Endothelial cell of umbilical vein (primary cell): Measurements from ENCODE around the gene CEP128.

Experiments
- EZH2 ChIP-seq: IDR thresholded peaks from 2 replicates; pipeline ENCODE4 v1.6.1; 2012; ENCODE audit warnings: borderline replicate concordance, low read depth, mild to moderate bottlenecking, moderate library complexity, low read length, inconsistent platforms; ENCODE audit not compliant: severe bottlenecking
- JUN ChIP-seq: IDR thresholded peaks from 2 replicates; pipeline ENCODE4 v1.6.1; 2011; ENCODE audit warnings: borderline replicate concordance, low read depth; ENCODE audit not compliant: insufficient read length, insufficient read depth
- POLR2A ChIP-seq: IDR thresholded peaks from 2 replicates; pipeline ENCODE4 v1.6.1; 2012; ENCODE audit warnings: low read depth, mild to moderate bottlenecking, control low read depth, low read length
- POLR2AphosphoS5 ChIP-seq: IDR thresholded peaks from 2 replicates; pipeline ENCODE4 v1.6.1; 2012; ENCODE audit warnings: low read depth, mild to moderate bottlenecking, control low read depth, low read length, moderate library complexity; ENCODE audit not compliant: insufficient read depth
- TF ChIP-seq, protein P1 (sequence below), 2 donors: IDR thresholded peaks; 1 replicate in 1 of 2; 2 replicates in 1 of 2; pipeline ENCODE4 v1.5.1; 2011; ENCODE audit warnings: low read length in 2 of 2, mild to moderate bottlenecking in 2 of 2, moderate library complexity in 2 of 2, control low read depth in 1 of 2, inconsistent platforms in 1 of 2, low read depth in 1 of 2; ENCODE audit not compliant: insufficient read depth in 1 of 2; ENCODE audit errors: extremely low read depth in 1 of 2

DNA sequence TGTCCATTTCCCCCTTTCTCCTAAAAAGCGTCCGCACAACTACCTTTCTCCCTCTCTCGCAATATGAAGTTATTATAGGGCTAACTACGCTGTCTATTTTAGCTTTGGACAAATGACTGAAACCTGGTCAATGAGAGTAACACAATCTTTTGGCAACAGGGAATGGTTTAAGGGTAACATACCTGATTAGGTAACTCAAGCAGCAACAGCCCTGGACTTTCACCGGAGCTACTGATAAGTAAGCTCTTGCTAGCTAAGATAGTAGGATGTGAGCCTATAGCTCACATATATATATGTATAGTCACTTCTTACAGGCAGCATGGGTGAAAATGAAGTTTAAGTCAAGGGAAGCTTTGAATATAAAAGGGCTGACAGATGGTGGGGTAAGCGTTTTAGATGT, 313.0 kb downstream of the CEP128 start:
- TF ChIP-seq, protein P1, sequence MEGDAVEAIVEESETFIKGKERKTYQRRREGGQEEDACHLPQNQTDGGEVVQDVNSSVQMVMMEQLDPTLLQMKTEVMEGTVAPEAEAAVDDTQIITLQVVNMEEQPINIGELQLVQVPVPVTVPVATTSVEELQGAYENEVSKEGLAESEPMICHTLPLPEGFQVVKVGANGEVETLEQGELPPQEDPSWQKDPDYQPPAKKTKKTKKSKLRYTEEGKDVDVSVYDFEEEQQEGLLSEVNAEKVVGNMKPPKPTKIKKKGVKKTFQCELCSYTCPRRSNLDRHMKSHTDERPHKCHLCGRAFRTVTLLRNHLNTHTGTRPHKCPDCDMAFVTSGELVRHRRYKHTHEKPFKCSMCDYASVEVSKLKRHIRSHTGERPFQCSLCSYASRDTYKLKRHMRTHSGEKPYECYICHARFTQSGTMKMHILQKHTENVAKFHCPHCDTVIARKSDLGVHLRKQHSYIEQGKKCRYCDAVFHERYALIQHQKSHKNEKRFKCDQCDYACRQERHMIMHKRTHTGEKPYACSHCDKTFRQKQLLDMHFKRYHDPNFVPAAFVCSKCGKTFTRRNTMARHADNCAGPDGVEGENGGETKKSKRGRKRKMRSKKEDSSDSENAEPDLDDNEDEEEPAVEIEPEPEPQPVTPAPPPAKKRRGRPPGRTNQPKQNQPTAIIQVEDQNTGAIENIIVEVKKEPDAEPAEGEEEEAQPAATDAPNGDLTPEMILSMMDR (IDR thresholded peaks at IDR 0.05; ENCODE audit: extremely low read depth in 1 of 2, insufficient read depth in 1 of 2, low read depth in 1 of 2, low read length in 2 of 2), result no peak
- TF ChIP-seq POLR2A (no peak), EZH2 (no peak), POLR2AphosphoS5 (no peak), JUN (no peak)
